Upper lobe of left lung (tissue), 6 donors: ENCODE results near the gene CBX8. TPM values are rescaled to one million over a fixed set of nuclear protein-coding genes. Genes with fewer than 3 reads are reported as not detected.
A peak's percentile ranks its signal among the peaks of the same experiment; 100 is the strongest.

Experiments
- ATAC-seq, 2 donors: fragments of 200-7000 bp; cut with Tn5 transposase; one replicate each; pipeline ENCODE4 v1.9.1; 2022; ENCODE audit warnings: mild to moderate bottlenecking in 2 of 2, moderate library complexity in 2 of 2; ENCODE audit not compliant: low FRiP score in 2 of 2
- DNase-seq, 2 donors: peaks; one replicate each; pipeline ENCODE4 v3.0.0-alpha.2; 2019 to 2020
- H3K27ac ChIP-seq, 4 donors: fragments of 200-600 bp; sonication (generic); one replicate each; pipeline ENCODE4 v1.5.1; 2016 to 2019
- H3K27me3 ChIP-seq, 4 donors: fragments of 200-600 bp; sonication (generic); one replicate each; pipeline ENCODE4 v1.5.1; 2017 to 2019
- H3K36me3 ChIP-seq, 4 donors: fragments of 200-600 bp; sonication (generic); one replicate each; pipeline ENCODE4 v1.5.1; 2016 to 2019
- H3K4me1 ChIP-seq, 4 donors: fragments of 200-600 bp; sonication (generic); one replicate each; pipeline ENCODE4 v1.5.1; 2018 to 2019
- H3K4me3 ChIP-seq, 4 donors: fragments of 200-600 bp; sonication (generic); one replicate each; pipeline ENCODE4 v1.5.1; 2017 to 2019; ENCODE audit warnings: mild to moderate bottlenecking in 2 of 4, moderate library complexity in 1 of 4
- H3K9me3 ChIP-seq, 4 donors: fragments of 200-600 bp; sonication (generic); one replicate each; pipeline ENCODE4 v1.5.1; 2018 to 2019
- EP300 ChIP-seq, 4 donors: sonication (generic); formaldehyde crosslinking; IDR thresholded peaks; one replicate each; pipeline ENCODE4 v1.5.1; 2017; ENCODE audit warnings: antibody characterized with exemption in 4 of 4, control low read depth in 2 of 4
- POLR2A ChIP-seq, 4 donors: fragments of 450-650 bp; IDR thresholded peaks; one replicate each; pipeline ENCODE4 v1.5.1; 2016 to 2017; ENCODE audit warnings: antibody characterized with exemption in 4 of 4, mild to moderate bottlenecking in 2 of 4
- POLR2AphosphoS5 ChIP-seq, 2 donors: sonication (generic); formaldehyde crosslinking; IDR thresholded peaks; one replicate each; pipeline ENCODE4 v1.5.1; 2017; ENCODE audit warnings: antibody characterized with exemption in 2 of 2
- WGBS, 2 donors: methylation state at CpG; one replicate each; pipeline ENCODE4 v1.1.5; 2017 to 2018; 5-methylcytosine and 5-hydroxymethylcytosine counted together
- total RNA-seq, 6 donors: library from RNA; depleted of rRNA in 4 of 6; stranded (reverse); fragments of >200 nt in 4 of 6; gene quantifications; one replicate each; pipeline versions ENCODE4 v1.1.0 to v1.2.1, GENCODE V29; 2016 to 2021
- TF ChIP-seq, protein P1 (sequence below), 6 experiments: fragments of 450-650 bp in 4 of 6; fragments of 200-600 bp in 2 of 6; sonication (generic) in 2 of 6; IDR thresholded peaks; one replicate each; pipeline ENCODE4 v1.5.1; 2016 to 2019; ENCODE audit warnings: antibody characterized with exemption in 6 of 6
- donor health status: DM: no; HTN: no; CAD: no; lungs with moderate emphysema.
- donor health status: DM: no; HTN: yes; CAD: no; lungs with severe emphysema.

CBX8 gene
- total RNA-seq, 6 donors from 2014 or later: 2.0 to 16.8 (median 8.8) TPM

DNA sequence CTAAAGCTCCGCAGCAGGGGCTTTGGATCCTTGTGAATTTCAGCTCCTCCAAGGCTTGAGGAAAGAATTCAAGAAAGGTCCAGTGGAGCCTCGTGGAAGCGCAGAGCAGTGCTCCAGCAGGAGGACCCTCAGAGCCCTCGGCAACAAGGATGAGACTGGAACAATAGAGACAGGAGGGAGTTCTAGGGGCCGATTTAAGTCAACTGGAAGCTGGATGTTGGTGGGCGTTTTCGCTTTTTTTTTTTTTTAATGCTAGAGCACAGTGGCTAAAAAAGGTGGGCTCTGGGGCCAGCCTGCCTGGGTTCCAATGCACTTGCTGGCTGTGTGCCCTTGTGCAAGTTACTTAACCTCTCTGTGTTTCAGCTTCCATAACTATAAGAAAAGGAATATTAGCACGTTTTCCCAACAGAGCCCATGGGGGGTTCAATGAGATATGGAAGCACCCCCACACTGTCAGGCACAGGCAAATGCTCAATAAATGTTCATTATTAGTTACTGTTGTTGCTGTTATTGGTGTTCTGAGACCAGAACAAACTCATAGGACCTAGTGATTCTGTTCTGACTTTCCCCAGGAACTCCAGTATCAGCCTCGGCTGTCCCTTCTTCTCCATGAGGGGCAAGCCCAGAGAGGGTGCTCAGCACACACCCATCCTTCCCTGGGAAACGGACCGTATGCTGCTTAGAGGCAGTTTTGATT, 5.3 kb upstream of the CBX8 start:
- no peak overlapping the region for H3K27ac ChIP-seq
- ATAC-seq (no peak), DNase-seq (no peak)
- H3K9me3 ChIP-seq: no peaks in the 10 kb centered on the region
- no peak for TF ChIP-seq POLR2AphosphoS5 (IDR thresholded peaks at IDR 0.05)
- TF ChIP-seq POLR2A (IDR thresholded peaks at IDR 0.05): no peak
- TF ChIP-seq, protein P1, sequence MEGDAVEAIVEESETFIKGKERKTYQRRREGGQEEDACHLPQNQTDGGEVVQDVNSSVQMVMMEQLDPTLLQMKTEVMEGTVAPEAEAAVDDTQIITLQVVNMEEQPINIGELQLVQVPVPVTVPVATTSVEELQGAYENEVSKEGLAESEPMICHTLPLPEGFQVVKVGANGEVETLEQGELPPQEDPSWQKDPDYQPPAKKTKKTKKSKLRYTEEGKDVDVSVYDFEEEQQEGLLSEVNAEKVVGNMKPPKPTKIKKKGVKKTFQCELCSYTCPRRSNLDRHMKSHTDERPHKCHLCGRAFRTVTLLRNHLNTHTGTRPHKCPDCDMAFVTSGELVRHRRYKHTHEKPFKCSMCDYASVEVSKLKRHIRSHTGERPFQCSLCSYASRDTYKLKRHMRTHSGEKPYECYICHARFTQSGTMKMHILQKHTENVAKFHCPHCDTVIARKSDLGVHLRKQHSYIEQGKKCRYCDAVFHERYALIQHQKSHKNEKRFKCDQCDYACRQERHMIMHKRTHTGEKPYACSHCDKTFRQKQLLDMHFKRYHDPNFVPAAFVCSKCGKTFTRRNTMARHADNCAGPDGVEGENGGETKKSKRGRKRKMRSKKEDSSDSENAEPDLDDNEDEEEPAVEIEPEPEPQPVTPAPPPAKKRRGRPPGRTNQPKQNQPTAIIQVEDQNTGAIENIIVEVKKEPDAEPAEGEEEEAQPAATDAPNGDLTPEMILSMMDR (IDR thresholded peaks at IDR 0.05): no peak
- TF ChIP-seq EP300 (IDR thresholded peaks at IDR 0.05): no peak
- H3K4me1 ChIP-seq: peaks cover 48 to 65% (median 51%) of the 10 kb centered on the region in 4 donors
- no peak overlapping the region for H3K4me3 ChIP-seq
- H3K36me3 ChIP-seq: no peaks in the 10 kb centered on the region
- 17 to 20% methylated on average over 11 of the region's 11 CpGs for WGBS, 2 donors
- peaks cover 8 to 95% (median 80%) of the 10 kb centered on the region in 4 donors for H3K27me3 ChIP-seq

DNA sequence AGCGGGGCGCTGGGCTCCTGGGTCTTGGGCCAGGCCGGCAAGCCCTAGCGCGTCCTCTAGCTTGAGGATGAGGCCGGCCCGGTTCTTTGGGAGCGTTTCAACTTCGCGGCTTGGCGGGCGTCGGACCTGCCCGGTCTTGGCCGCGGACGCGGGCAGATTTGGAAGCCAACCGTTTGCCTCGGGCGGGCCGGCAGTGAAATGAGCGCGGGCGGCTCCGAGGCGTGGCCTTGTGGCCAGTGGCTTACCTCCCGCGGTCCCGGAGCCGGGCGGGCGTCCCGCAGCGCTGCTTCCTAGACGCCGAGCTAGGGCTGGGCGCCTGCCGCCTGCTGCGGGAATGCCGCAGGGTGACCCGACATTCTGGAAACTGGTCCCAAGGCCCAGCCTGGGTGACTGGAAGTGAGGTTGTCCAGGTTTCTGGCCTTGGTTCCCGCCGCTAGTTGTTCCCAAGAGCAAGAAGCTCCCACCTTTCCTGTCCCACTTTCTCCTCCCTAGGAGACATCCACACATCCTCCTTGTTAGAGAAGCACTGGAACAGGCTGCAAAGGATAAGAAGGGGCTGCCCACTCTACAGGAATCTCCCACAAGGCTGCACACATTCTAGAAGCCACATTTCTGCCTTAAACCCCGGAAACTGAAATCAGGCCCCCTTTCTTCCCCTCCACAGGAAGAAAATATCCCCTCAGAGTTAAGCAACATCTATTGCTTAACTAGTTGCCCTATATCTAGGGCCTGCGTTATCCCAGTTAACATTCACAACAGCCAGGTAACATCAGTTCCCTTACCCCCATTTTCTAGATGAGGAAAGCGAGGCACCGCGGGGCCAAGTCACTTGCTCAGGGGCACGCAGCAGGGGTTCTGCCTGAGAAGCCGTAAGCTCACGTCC, 4.5 kb upstream of the CBX8 start:
- H3K4me3 ChIP-seq: peak overlapping the region in 1 of 4 donors; percentile 13

DNA sequence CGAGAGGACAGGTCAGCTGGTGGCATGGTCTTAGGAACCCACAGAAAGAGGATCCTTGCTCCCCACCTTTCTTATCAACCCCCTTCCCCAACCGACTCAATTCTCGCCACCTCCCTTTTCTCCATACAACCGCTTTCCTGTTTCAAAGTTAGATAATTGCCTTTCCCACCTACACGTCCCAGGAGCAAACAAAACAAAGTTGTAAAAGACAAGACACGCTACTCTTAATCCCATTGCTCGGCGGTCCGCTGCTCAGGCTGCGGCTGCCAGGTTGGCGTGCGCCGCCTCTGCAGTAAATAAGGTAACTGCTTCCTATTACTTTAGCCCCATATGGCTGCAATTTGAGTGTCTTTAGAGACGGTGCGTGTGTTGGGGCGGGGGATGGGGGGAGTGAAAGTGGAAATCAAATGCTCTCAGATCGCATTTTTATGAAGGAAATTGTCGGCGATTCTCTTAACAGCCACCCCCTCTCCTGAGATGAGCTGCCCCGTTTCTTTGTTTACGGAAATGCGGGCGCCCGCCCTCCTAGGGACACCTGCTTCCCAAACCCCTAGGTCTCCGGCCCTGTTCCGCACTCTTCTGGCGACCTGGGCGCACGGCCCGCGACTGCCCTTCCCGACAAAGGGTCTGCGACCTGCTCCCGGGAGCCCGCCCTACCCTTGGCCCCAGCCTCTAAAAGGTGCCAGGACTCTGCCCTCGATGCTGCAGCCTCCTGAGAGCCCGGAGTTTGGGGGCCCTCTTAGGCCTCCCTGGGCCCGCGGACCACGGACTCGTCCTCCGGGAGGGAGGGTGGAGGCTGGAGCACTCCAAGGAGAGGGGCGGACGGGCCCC, 3.7 kb upstream of the CBX8 start:
- peaks cover 8 to 79% (median 66%) of the 10 kb centered on the region in 4 donors for H3K27me3 ChIP-seq
- H3K4me1 ChIP-seq: peaks cover 57 to 77% (median 59%) of the 10 kb centered on the region in 4 donors

More for the DNA sequence above, 4.5 kb upstream of the CBX8 start:
- H3K36me3 ChIP-seq: no peaks in the 10 kb centered on the region
- H3K27ac ChIP-seq: no peak overlapping the region
- H3K9me3 ChIP-seq: no peaks in the 10 kb centered on the region
- TF ChIP-seq, protein P1 (IDR thresholded peaks at IDR 0.05): no peak
- TF ChIP-seq POLR2A (IDR thresholded peaks at IDR 0.05): no peak
- no peak for TF ChIP-seq EP300 (IDR thresholded peaks at IDR 0.05)
- no peak for TF ChIP-seq POLR2AphosphoS5 (IDR thresholded peaks at IDR 0.05)
- peaks cover 8 to 87% (median 73%) of the 10 kb centered on the region in 4 donors for H3K27me3 ChIP-seq
- ATAC-seq (no peak), DNase-seq (peak in 1 of 2 donors; percentile 89)
- WGBS, 2 donors: 12 to 17% methylated on average over 10 to 24 of the region's 52 CpGs
- H3K4me1 ChIP-seq: peaks cover 50 to 68% (median 53%) of the 10 kb centered on the region in 4 donors

More for the DNA sequence above, 3.7 kb upstream of the CBX8 start:
- Histone ChIP-seq H3K4me3 (peak overlapping the region in 2 of 4 donors; percentile 13 to 15), H3K36me3 (no peaks in the 10 kb centered on the region), H3K9me3 (no peaks in the 10 kb centered on the region), H3K27ac (no peak overlapping the region)
- no peak for ATAC-seq
- no peak for TF ChIP-seq POLR2AphosphoS5 (IDR thresholded peaks at IDR 0.05)
- TF ChIP-seq, protein P1 (IDR thresholded peaks at IDR 0.05): no peak
- TF ChIP-seq EP300 (IDR thresholded peaks at IDR 0.05): no peak
- DNase-seq: peak in 1 of 2 donors; percentile 81
- WGBS, 2 donors: 3% methylated on average over 34 to 42 of the region's 44 CpGs
